HepG2 (cell line): ENCODE results near the gene SGF29. TPM values are rescaled to one million over a fixed set of nuclear protein-coding genes. Genes with fewer than 3 reads are reported as not detected.

Experiments
- CEBPB ChIP-seq: IDR thresholded peaks from 2 replicates; pipeline ENCODE4 v1.6.1; 2011; ENCODE audit warnings: low read depth, low read length, improper control_type of control experiment, borderline replicate concordance
- DNMT1 ChIP-seq: sonication (generic); formaldehyde crosslinking; IDR thresholded peaks from 2 replicates; pipeline ENCODE4 v1.5.1; 2020; ENCODE audit warnings: mild to moderate bottlenecking, missing genetic modification reagents
- ETV5 ChIP-seq: IDR thresholded peaks from 2 replicates; pipeline ENCODE4 v1.6.1; 2018; ENCODE audit warnings: missing biosample characterization, missing genetic modification reagents, inconsistent platforms, borderline replicate concordance
- GZF1 ChIP-seq: sonication (generic); formaldehyde crosslinking; IDR thresholded peaks from 2 replicates; pipeline ENCODE4 v1.5.1; 2020; ENCODE audit warnings: mild to moderate bottlenecking, missing genetic modification reagents
- HINFP ChIP-seq: sonication (generic); formaldehyde crosslinking; IDR thresholded peaks from 2 replicates; pipeline ENCODE4 v1.4.0; 2020; ENCODE audit warnings: low read depth, mild to moderate bottlenecking, missing genetic modification reagents
- MED1 ChIP-seq: sonication (generic); formaldehyde crosslinking; IDR thresholded peaks from 2 replicates; pipeline ENCODE4 v1.4.0; 2020; ENCODE audit warnings: missing genetic modification reagents
- MNT ChIP-seq: fragments of 450-650 bp; IDR thresholded peaks from 2 replicates; pipeline ENCODE4 v1.6.1; 2016
- NCOA2 ChIP-seq: sonication (generic); formaldehyde crosslinking; IDR thresholded peaks from 2 replicates; pipeline ENCODE4 v1.8.0; 2022; ENCODE audit warnings: inconsistent platforms
- NCOR1 ChIP-seq: fragments of 200-600 bp; sonication (generic); IDR thresholded peaks from 2 replicates; pipeline ENCODE4 v1.7.0; 2017; ENCODE audit warnings: antibody characterized with exemption, low read length, borderline replicate concordance
- NR2F6 ChIP-seq, 2 experiments: IDR thresholded peaks; 2 replicates each; pipeline ENCODE4 v1.6.1; 2016; ENCODE audit warnings: antibody characterized with exemption in 1 of 2, mild to moderate bottlenecking in 1 of 2
- PTBP1 ChIP-seq: fragments of 200-400 bp; formaldehyde crosslinking; IDR thresholded peaks from 2 replicates; pipeline ENCODE4 v1.6.1; 2018; ENCODE audit warnings: low read length, low read depth; ENCODE audit not compliant: poor library complexity, severe bottlenecking
- SP5 ChIP-seq: IDR thresholded peaks from 2 replicates; pipeline ENCODE4 v1.6.1; 2016; ENCODE audit warnings: low read depth, borderline replicate concordance
- SPEN ChIP-seq: sonication (generic); formaldehyde crosslinking; IDR thresholded peaks from 2 replicates; pipeline ENCODE4 v1.5.1; 2020; ENCODE audit warnings: low read depth, mild to moderate bottlenecking, missing genetic modification reagents
- TCF7 ChIP-seq: sonication (generic); IDR thresholded peaks from 2 replicates; pipeline ENCODE4 v1.6.1; 2016; ENCODE audit warnings: antibody characterized with exemption, low read depth
- YEATS4 ChIP-seq: sonication (generic); formaldehyde crosslinking; IDR thresholded peaks from 2 replicates; pipeline ENCODE4 v1.4.0; 2020; ENCODE audit warnings: missing genetic modification reagents, borderline replicate concordance
- ZBTB21 ChIP-seq: sonication (generic); formaldehyde crosslinking; IDR thresholded peaks from 2 replicates; pipeline ENCODE4 v1.4.0; 2020; ENCODE audit warnings: missing genetic modification reagents
- ZEB1 ChIP-seq: IDR thresholded peaks from 2 replicates; pipeline ENCODE4 v1.6.1; 2012; ENCODE audit warnings: mild to moderate bottlenecking, low read depth, inconsistent platforms; ENCODE audit not compliant: insufficient replicate concordance
- ZNF136 ChIP-seq: sonication (generic); formaldehyde crosslinking; IDR thresholded peaks from 2 replicates; pipeline ENCODE4 v1.8.1; 2022; ENCODE audit warnings: low read depth, mild to moderate bottlenecking, moderate library complexity, missing genetic modification reagents
- ZNF225 ChIP-seq: sonication (generic); formaldehyde crosslinking; IDR thresholded peaks from 2 replicates; pipeline ENCODE4 v1.4.0; 2020; ENCODE audit warnings: mild to moderate bottlenecking, missing genetic modification reagents
- ZNF441 ChIP-seq: sonication (generic); formaldehyde crosslinking; IDR thresholded peaks from 2 replicates; pipeline ENCODE4 v1.7.0; 2021; ENCODE audit warnings: missing genetic modification reagents, borderline replicate concordance
- ZNF841 ChIP-seq: sonication (generic); formaldehyde crosslinking; IDR thresholded peaks from 2 replicates; pipeline ENCODE4 v1.8.1; 2023; ENCODE audit warnings: missing genetic modification reagents, borderline replicate concordance
- ZNF879 ChIP-seq: sonication (generic); formaldehyde crosslinking; IDR thresholded peaks from 2 replicates; pipeline ENCODE4 v1.8.1; 2023; ENCODE audit warnings: missing genetic modification reagents
- polyA plus RNA-seq, 8 experiments: library from polyadenylated mRNA; depleted of rRNA in 3 of 8; stranded (reverse) in 7 of 8; unstranded in 1 of 8; fragments of >200 nt; fragmentation: Illumina TruSeq in 4 of 8; extraction: Trizol in 4 of 8; gene quantifications; 2 replicates each; pipeline versions ENCODE4 v1.2.1 to v1.2.3, GENCODE V29; 2011 to 2016; ENCODE audit warnings: low read depth in 4 of 8, missing spikeins in 1 of 8, mixed read lengths in 1 of 8; ENCODE audit not compliant: insufficient read depth in 1 of 8
- total RNA-seq, 5 experiments: library from RNA; depleted of rRNA; stranded (reverse); fragments of >200 nt; fragmentation: Illumina TruSeq; extraction: Trizol; gene quantifications; 2 replicates each; pipeline ENCODE4 v1.2.3, GENCODE V29; 2016; ENCODE audit warnings: low read depth in 1 of 5
- TF ChIP-seq, protein P1 (sequence below): sonication (generic); formaldehyde crosslinking; IDR thresholded peaks from 2 replicates; pipeline ENCODE4 v1.5.0; 2020; ENCODE audit warnings: mild to moderate bottlenecking, missing genetic modification reagents
- TF ChIP-seq, protein P2 (sequence below): sonication (generic); formaldehyde crosslinking; IDR thresholded peaks from 2 replicates; pipeline ENCODE4 v1.4.0; 2020; ENCODE audit warnings: missing genetic modification reagents, mild to moderate bottlenecking, borderline replicate concordance

SGF29 gene
- total and polyA plus RNA-seq, 2 of the 13 experiments (the other 11 are each of a cell fraction or from before 2014, with no cell fraction given): 5.0 to 29.4 TPM

GRCh38 chr16:28617874-28618273 lies 64.2 kb downstream of the SGF29 start (continued):
- TF ChIP-seq NCOR1 (no peak), YEATS4 (no peak), SP5 (0 out of 2 replicates have a peak, but pooled peaks have one; percentile 20), MNT (no peak), HINFP (CRISPR knock-in tag) (no peak), CEBPB (peak; percentile 65; the same call in 1 of the 2 replicates), SPEN (CRISPR knock-in tag) (no peak), MED1 (CRISPR knock-in tag) (peak; percentile 47; the same call in 1 of the 2 replicates), PTBP1 (no peak), ZNF441 (CRISPR knock-in tag) (no peak), TCF7 (peak; percentile 58; the same call in 1 of the 2 replicates), ZNF225 (CRISPR knock-in tag) (no peak), ZEB1 (no peak), ZBTB21 (CRISPR knock-in tag) (no peak), ETV5 (CRISPR knock-in tag) (peak; percentile 54; the same call in 1 of the 2 replicates), ZNF841 (CRISPR knock-in tag) (no peak), DNMT1 (CRISPR knock-in tag) (no peak), ZNF879 (CRISPR knock-in tag) (no peak), NCOA2 (CRISPR knock-in tag) (peak; percentile 51; the same call in 1 of the 2 replicates), NR2F6 (IDR thresholded peaks at IDR 0.05) (peak; percentile 85), NR2F6 (CRISPR knock-in tag; IDR thresholded peaks at IDR 0.05) (peak; percentile 89), GZF1 (CRISPR knock-in tag) (no peak), ZNF136 (CRISPR knock-in tag) (no peak)
- TF ChIP-seq, protein P1, sequence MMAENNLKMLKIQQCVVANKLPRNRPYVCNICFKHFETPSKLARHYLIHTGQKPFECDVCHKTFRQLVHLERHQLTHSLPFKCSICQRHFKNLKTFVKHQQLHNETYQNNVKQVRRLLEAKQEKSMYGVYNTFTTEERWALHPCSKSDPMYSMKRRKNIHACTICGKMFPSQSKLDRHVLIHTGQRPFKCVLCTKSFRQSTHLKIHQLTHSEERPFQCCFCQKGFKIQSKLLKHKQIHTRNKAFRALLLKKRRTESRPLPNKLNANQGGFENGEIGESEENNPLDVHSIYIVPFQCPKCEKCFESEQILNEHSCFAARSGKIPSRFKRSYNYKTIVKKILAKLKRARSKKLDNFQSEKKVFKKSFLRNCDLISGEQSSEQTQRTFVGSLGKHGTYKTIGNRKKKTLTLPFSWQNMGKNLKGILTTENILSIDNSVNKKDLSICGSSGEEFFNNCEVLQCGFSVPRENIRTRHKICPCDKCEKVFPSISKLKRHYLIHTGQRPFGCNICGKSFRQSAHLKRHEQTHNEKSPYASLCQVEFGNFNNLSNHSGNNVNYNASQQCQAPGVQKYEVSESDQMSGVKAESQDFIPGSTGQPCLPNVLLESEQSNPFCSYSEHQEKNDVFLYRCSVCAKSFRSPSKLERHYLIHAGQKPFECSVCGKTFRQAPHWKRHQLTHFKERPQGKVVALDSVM (CRISPR knock-in tag): peak; percentile 48; the same call in 1 of the 2 replicates
- TF ChIP-seq, protein P2, sequence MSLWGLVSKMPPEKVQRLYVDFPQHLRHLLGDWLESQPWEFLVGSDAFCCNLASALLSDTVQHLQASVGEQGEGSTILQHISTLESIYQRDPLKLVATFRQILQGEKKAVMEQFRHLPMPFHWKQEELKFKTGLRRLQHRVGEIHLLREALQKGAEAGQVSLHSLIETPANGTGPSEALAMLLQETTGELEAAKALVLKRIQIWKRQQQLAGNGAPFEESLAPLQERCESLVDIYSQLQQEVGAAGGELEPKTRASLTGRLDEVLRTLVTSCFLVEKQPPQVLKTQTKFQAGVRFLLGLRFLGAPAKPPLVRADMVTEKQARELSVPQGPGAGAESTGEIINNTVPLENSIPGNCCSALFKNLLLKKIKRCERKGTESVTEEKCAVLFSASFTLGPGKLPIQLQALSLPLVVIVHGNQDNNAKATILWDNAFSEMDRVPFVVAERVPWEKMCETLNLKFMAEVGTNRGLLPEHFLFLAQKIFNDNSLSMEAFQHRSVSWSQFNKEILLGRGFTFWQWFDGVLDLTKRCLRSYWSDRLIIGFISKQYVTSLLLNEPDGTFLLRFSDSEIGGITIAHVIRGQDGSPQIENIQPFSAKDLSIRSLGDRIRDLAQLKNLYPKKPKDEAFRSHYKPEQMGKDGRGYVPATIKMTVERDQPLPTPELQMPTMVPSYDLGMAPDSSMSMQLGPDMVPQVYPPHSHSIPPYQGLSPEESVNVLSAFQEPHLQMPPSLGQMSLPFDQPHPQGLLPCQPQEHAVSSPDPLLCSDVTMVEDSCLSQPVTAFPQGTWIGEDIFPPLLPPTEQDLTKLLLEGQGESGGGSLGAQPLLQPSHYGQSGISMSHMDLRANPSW (CRISPR knock-in tag): no peak
